Astrocyte of the spinal cord (primary cell): ENCODE results near the gene NUDT14.

ENCODE experiments used
- DNase-seq: peaks from one replicate; pipeline ENCODE4 v3.0.0; 2011; ENCODE audit warnings: low read depth, low spot score
- H3K4me3 ChIP-seq: 2 replicates; pipeline ENCODE4 v1.5.1; 2011; ENCODE audit warnings: low read depth, mild to moderate bottlenecking, low read length, moderate library complexity
- in situ Hi-C: cut with HindIII; loops from 2 replicates; pipeline ENCODE4 v1.10.0; 2017; ENCODE audit warnings: low sequenced_read_pairs
- TF ChIP-seq, protein P1 (sequence below): IDR thresholded peaks from 2 replicates; pipeline ENCODE4 v1.5.1; 2012; ENCODE audit warnings: low read depth, mild to moderate bottlenecking, low read length, inconsistent platforms

The NUDT14 gene

DNA sequence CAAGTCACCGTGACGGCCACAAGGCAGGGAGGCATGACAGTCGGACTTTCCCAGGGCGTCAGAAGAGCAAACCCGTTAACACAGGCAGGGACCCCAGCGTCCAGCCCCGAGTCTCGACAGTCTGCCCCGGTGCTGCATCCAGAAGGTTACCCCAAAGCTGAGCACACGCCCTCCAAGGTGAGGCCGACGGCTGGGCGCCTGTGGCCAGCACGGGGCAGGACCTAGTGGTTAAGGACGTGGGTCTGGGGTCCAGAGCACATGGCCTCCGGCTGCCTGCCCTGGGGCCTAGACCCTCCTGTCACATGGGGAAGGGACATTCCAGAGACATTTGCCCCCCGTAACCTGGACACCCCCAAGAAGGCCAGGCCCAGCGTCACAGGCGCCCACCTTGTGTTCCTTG is 37.5 kb upstream of the NUDT14 start:
- no peak for DNase-seq
- TF ChIP-seq, protein P1, sequence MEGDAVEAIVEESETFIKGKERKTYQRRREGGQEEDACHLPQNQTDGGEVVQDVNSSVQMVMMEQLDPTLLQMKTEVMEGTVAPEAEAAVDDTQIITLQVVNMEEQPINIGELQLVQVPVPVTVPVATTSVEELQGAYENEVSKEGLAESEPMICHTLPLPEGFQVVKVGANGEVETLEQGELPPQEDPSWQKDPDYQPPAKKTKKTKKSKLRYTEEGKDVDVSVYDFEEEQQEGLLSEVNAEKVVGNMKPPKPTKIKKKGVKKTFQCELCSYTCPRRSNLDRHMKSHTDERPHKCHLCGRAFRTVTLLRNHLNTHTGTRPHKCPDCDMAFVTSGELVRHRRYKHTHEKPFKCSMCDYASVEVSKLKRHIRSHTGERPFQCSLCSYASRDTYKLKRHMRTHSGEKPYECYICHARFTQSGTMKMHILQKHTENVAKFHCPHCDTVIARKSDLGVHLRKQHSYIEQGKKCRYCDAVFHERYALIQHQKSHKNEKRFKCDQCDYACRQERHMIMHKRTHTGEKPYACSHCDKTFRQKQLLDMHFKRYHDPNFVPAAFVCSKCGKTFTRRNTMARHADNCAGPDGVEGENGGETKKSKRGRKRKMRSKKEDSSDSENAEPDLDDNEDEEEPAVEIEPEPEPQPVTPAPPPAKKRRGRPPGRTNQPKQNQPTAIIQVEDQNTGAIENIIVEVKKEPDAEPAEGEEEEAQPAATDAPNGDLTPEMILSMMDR = no peak
- H3K4me3 ChIP-seq = no peak overlapping the region
- in situ Hi-C loops = no loop called here

DNA sequence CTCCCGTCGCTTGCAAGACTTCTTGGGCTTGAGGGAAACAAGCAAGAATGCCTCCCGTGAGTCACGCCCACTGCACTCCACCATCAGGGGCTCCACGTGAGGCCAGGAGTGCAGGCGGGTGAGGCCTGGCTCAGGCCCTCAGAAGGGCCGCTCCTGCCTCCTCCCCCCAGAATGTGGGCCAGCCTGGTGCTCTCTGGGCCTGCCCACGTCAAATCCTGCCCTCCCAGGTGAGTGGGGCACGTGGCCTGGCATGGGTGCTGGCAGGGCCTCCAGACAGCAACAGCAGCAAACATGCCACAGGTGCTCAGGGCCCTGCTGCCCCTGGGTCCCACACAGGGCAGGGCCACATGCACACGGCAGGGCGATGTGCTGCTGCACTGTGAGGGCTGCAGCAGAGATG is 36.7 kb upstream of the NUDT14 start:
- no peak overlapping the region for H3K4me3 ChIP-seq
- TF ChIP-seq, protein P1 = no peak
- in situ Hi-C loops = no loop called here
- no peak for DNase-seq

DNA sequence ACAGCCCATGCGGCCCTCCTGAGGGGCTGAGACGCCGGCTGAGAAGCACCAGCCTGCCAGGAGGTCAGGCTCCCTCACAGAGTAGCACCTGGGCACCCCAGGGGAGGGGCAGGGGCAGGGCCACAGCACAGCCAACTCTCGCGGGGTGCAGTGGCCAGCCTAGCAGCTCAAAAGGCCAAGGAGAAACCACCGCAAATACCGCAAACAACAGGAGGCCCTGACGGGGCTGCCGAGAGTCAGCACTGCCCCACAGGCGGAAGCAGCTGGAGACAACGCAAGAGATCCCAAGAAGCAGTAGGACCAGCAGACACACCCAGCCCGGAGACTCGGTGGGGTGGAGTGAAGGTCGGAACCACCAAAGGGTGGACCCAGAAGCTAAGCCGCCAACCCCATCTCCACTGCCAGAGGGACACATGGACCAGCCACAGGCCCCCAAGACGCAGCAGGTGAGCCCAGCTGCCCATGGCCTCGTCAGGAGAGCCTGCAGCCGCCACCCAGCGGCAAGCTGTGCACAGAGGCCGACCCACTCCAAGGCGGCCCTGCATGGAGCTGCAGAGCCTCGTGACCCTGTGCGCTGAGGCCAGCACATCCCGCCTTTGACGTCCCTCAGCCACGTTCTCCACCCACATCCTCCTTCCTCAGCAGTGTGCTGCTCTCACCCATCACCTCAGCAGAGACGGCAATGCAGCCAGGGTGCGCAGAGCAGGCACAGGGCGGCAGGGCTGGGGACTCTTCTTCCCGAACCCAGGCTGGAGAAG is 35.6 kb upstream of the NUDT14 start:
- TF ChIP-seq, protein P1 = no peak
- DNase-seq = no peak
- H3K4me3 ChIP-seq = no peak overlapping the region
- in situ Hi-C loops = no loop called here

DNA sequence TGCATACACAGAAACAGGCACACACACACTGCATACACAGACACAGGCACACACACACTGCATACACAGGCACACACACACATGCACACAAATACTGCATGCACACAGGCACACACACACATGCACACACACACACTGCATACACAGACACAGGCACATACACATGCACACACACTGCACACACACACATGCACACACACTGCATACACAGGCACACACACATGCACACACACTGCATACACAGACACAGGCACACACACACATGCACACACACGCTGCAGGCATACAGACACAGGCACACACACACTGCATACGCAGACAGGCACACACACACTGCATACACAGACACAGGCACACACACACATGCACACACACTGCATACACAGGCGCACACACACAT is 34.5 kb upstream of the NUDT14 start:
- no peak overlapping the region for H3K4me3 ChIP-seq
- in situ Hi-C loops = no loop called here
- TF ChIP-seq, protein P1 = no peak
- DNase-seq = no peak

DNA sequence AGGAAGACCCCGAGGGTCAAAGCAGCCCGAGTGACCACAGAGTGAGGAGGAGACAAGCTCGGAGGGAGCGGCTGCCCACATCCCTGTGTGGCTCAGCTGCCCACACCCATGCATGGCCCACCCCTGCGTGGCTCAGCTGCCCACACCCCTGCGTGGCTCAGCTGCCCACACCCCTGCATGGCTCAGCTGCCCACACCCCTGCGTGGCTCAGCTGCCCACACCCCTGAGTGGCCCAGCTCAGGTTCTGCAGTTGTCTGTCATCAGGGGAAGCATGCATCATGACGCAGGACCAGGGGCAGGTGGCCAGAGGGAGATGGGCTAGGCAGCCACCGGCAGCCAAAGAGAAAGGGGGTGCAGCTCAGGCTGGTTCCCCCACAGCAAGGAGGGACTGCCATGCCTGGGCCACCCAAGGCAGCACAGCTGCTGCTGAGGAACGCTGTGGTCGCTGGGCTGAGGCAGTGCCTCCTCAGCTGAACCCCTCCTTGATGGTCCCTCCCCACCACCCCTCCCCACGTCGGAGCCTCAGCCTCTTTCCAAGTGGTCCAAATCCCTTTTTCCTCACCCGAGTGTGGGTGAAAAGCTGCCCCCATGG is 33.3 kb upstream of the NUDT14 start:
- no peak for DNase-seq
- no peak overlapping the region for H3K4me3 ChIP-seq
- in situ Hi-C loops = no loop called here
- TF ChIP-seq, protein P1 = no peak

DNA sequence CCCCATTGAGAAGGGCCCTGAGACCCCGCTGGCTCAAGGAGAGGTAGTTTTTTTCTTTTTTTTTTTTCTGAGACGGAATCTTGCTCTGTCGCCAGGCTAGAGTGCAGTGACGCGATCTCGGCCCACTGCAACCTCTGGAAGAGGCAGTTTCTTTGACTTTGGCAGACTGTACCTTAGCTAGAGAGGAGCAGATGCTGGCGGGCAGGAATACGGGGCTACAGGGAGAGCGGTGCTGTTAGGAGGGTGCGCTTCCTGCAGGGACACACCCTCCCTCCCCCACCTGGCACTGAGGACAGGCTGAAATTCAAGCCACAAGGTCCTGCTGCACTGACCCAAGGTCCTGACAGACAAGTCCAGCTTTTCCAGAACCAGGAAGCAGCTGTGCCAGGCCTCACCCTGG is 32.2 kb upstream of the NUDT14 start:
- TF ChIP-seq, protein P1 = no peak
- no peak for DNase-seq
- no peak overlapping the region for H3K4me3 ChIP-seq
- in situ Hi-C loops = no loop called here
